Measurements from ENCODE around the gene TBC1D14. TPM values are rescaled to one million over a fixed set of nuclear protein-coding genes. Genes with fewer than 3 reads are reported as not detected.
A peak's percentile ranks its signal among the peaks of the same experiment; 100 is the strongest.

The TBC1D14 gene
- polyA plus RNA-seq, 3 donors, result 36.3 to 44.7 (median 39.3) TPM

- H3K4me1 Mint-ChIP-seq, result peaks cover 52% of the 10 kb centered on the region
- Histone ChIP-seq H3K36me3 (replicated peaks in 1 of 2; ENCODE audit: control insufficient read depth in 1 of 2, insufficient read depth in 2 of 2, low read length in 2 of 2) (peaks cover 21 to 44% of the 10 kb centered on the region in 2 donors), H3K4me1 (ENCODE audit: control insufficient read depth in 1 of 2, insufficient read depth in 2 of 2, low read length in 2 of 2) (peaks cover 37% of the 10 kb centered on the region in 2 donors), H3K9ac (ENCODE audit: insufficient read depth, low read length, poor library complexity, severe bottlenecking) (peak overlapping the region; percentile 30), H3K9me3 (replicated peaks in 1 of 2; ENCODE audit: control insufficient read depth in 1 of 2, insufficient read depth in 1 of 2, low read length in 2 of 2) (no peaks in the 10 kb centered on the region), H3K79me2 (ENCODE audit: insufficient read depth, low read length) (peaks cover 86% of the 10 kb centered on the region), H2AFZ (ENCODE audit: insufficient read depth, low read depth, low read length, poor library complexity, severe bottlenecking) (no peak overlapping the region), H3K27ac (ENCODE audit: low read depth in 1 of 2, low read length in 2 of 2) (peak overlapping the region in 1 of 2 donors; percentile 70), H3K27me3 (ENCODE audit: control insufficient read depth in 2 of 2, insufficient read depth in 2 of 2, low read length in 2 of 2) (no peaks in the 10 kb centered on the region), H4K20me1 (ENCODE audit: insufficient read depth, low read length) (peaks cover 98% of the 10 kb centered on the region), H3K4me3 (replicated peaks in 1 of 3; ENCODE audit: low read depth in 2 of 3, low read length in 3 of 3) (peak overlapping the region in 1 of 3 experiments; percentile 67), H3K4me2 (replicated peaks; ENCODE audit: extremely low read depth, low read length, poor library complexity, severe bottlenecking) (peak overlapping the region; percentile 69)
- peak overlapping the region in 1 of 2 donors; percentile 88 for H3K4me3 Mint-ChIP-seq
- peak overlapping the region in 4 of 7 donors; percentile 7 to 83 (median 22) for H3K27ac Mint-ChIP-seq
- H3K36me3 Mint-ChIP-seq, result peaks cover 43 to 48% of the 10 kb centered on the region in 2 donors
- WGBS (ENCODE audit: insufficient coverage), result 100% methylated on average over 3 of the region's 5 CpGs
- no peaks in the 10 kb centered on the region for H3K9me3 Mint-ChIP-seq
- intact Hi-C loops (cut with micrococcal nuclease), result no loop called here
- DNase-seq, result no peak
- TF ChIP-seq CTCF (IDR thresholded peaks at IDR 0.05), result no peak
- H3K27me3 Mint-ChIP-seq (ENCODE audit: low read depth in 3 of 3), result no peaks in the 10 kb centered on the region
Observed at GRCh38 chr4:6964858-6965257, 55.2 kb downstream of the TBC1D14 start.

- intact Hi-C loops (cut with micrococcal nuclease), result no loop called here
- H3K27ac Mint-ChIP-seq, result peak overlapping the region in 1 of 7 donors; percentile 52
- WGBS (ENCODE audit: insufficient coverage), result 100% methylated on average over 1 of the region's 3 CpGs
Observed at GRCh38 chr4:6965329-6965728, 55.7 kb downstream of the TBC1D14 start.

More at GRCh38 chr4:6965329-6965728, 55.7 kb downstream of the TBC1D14 start:
- Histone ChIP-seq H3K4me1 (ENCODE audit: control insufficient read depth in 1 of 2, insufficient read depth in 2 of 2, low read length in 2 of 2) (peaks cover 37% of the 10 kb centered on the region in 2 donors), H3K36me3 (replicated peaks in 1 of 2; ENCODE audit: control insufficient read depth in 1 of 2, insufficient read depth in 2 of 2, low read length in 2 of 2) (peaks cover 25 to 47% of the 10 kb centered on the region in 2 donors), H3K4me3 (replicated peaks in 1 of 3; ENCODE audit: low read depth in 2 of 3, low read length in 3 of 3) (no peak overlapping the region), H2AFZ (ENCODE audit: insufficient read depth, low read depth, low read length, poor library complexity, severe bottlenecking) (no peak overlapping the region), H3K4me2 (replicated peaks; ENCODE audit: extremely low read depth, low read length, poor library complexity, severe bottlenecking) (no peak overlapping the region), H3K27me3 (ENCODE audit: control insufficient read depth in 2 of 2, insufficient read depth in 2 of 2, low read length in 2 of 2) (no peaks in the 10 kb centered on the region), H3K79me2 (ENCODE audit: insufficient read depth, low read length) (peaks cover 86% of the 10 kb centered on the region), H3K9me3 (replicated peaks in 1 of 2; ENCODE audit: control insufficient read depth in 1 of 2, insufficient read depth in 1 of 2, low read length in 2 of 2) (no peaks in the 10 kb centered on the region), H4K20me1 (ENCODE audit: insufficient read depth, low read length) (peaks cover 98% of the 10 kb centered on the region), H3K9ac (ENCODE audit: insufficient read depth, low read length, poor library complexity, severe bottlenecking) (peak overlapping the region; percentile 2), H3K27ac (ENCODE audit: low read depth in 1 of 2, low read length in 2 of 2) (no peak overlapping the region)
- DNase-seq, result no peak
- Mint-ChIP-seq H3K9me3 (no peaks in the 10 kb centered on the region), H3K27me3 (ENCODE audit: low read depth in 3 of 3) (no peaks in the 10 kb centered on the region), H3K4me1 (peaks cover 50% of the 10 kb centered on the region), H3K4me3 (no peak overlapping the region), H3K36me3 (peaks cover 48 to 52% of the 10 kb centered on the region in 2 donors)
- TF ChIP-seq CTCF (IDR thresholded peaks at IDR 0.05), result no peak

Data from CD14-positive monocyte (primary cell).